Naive thymus-derived CD8-positive, alpha-beta T cell (primary cell): ENCODE data around the gene LRRC26. TPM values are rescaled to one million over a fixed set of nuclear protein-coding genes. Genes with fewer than 3 reads are reported as not detected.
A peak's percentile ranks its signal among the peaks of the same experiment; 100 is the strongest.
"Not testable (repeated sequence)": the region's sequence is repeated elsewhere in the genome, so short reads cannot be mapped to it uniquely, and the experiment has no call there.

Experiments used
- ATAC-seq, 2 donors: fragments of 150-1000 bp; cut with Tn5 transposase in 1 of 2; sonication (Bioruptor Pico), chemical (Tn5 transposase) in 1 of 2; 1 replicate in 1 of 2; 2 replicates in 1 of 2; pipeline ENCODE4 v1.10.0; 2021; ENCODE audit warnings: mild to moderate bottlenecking in 2 of 2, moderate library complexity in 2 of 2
- POLR2A ChIA-PET: fragments of 350-600 bp; sonication (Branson Sonifier 250); formaldehyde crosslinking; loops from one replicate; lab custom pipeline; 2021; ENCODE audit warnings: antibody characterized with exemption; lab: Charles Lee
- DNase-seq, 10 donors: peaks; one replicate each; pipeline versions ENCODE4 v3.0.0 to v3.0.0-alpha.2; 2020 to 2022
- H3K27ac Mint-ChIP-seq, 10 donors: one replicate each; pipeline ENCODE4 v1.8.0; 2020 to 2022; ENCODE audit warnings: mild to moderate bottlenecking in 10 of 10, mixed read lengths in 10 of 10, moderate library complexity in 4 of 10, inconsistent platforms in 1 of 10
- H3K27me3 Mint-ChIP-seq, 5 donors: one replicate each; pipeline ENCODE4 v1.8.0; 2021 to 2022; ENCODE audit warnings: mixed read lengths in 5 of 5
- H3K36me3 Mint-ChIP-seq, 3 donors: one replicate each; pipeline ENCODE4 v1.8.0; 2020 to 2022; ENCODE audit warnings: mixed read lengths in 3 of 3, mild to moderate bottlenecking in 2 of 3, inconsistent platforms in 1 of 3
- H3K4me1 Mint-ChIP-seq, 4 donors: one replicate each; pipeline ENCODE4 v1.8.0; 2021 to 2022; ENCODE audit warnings: mixed read lengths in 4 of 4
- H3K4me3 Mint-ChIP-seq, 10 donors: one replicate each; pipeline ENCODE4 v1.8.0; 2020 to 2022; ENCODE audit warnings: mild to moderate bottlenecking in 10 of 10, mixed read lengths in 10 of 10, moderate library complexity in 6 of 10, inconsistent platforms in 1 of 10
- H3K9me3 Mint-ChIP-seq, 9 donors: one replicate each; pipeline ENCODE4 v1.8.0; 2020 to 2022; ENCODE audit warnings: mixed read lengths in 9 of 9, mild to moderate bottlenecking in 3 of 9, inconsistent platforms in 1 of 9, moderate library complexity in 1 of 9
- microRNA-seq: library from miRNA; unstranded; fragments of <30 nt; microRNA quantifications from one replicate; pipeline ENCODE4 v1.2.0, GENCODE V29; 2022; ENCODE audit warnings: borderline microRNAs expressed
- polyA plus RNA-seq, 3 donors: library from polyadenylated mRNA; unstranded; fragments of 300-500 nt; fragmentation: Illumina TruSeq; gene quantifications; one replicate each; pipeline ENCODE4 v1.2.3, GENCODE V29; 2021
- total RNA-seq, 8 experiments: library from RNA in 2 of 8; stranded (reverse) in 2 of 8; gene quantifications; one replicate each; pipeline ENCODE4 v1.2.3 and lab custom pipeline; 2021 to 2026

Gene LRRC26
- total and polyA plus RNA-seq, 5 experiments from 2014 or later: not detected

- not testable (repeated sequence) for H3K9me3 Mint-ChIP-seq, H3K27me3 Mint-ChIP-seq, ATAC-seq, DNase-seq, H3K36me3 Mint-ChIP-seq
- POLR2A ChIA-PET: interaction anchor here (0.7 kb wide), 1 partner anchor 26 kb away, joined by 4 read pairs; no protein-coding TSS in a partner anchor
- peaks cover 7 to 38% (median 12%) of the 10 kb centered on the region in 4 donors for H3K4me1 Mint-ChIP-seq
- H3K4me3 Mint-ChIP-seq: peak overlapping the region in 2 of 10 donors; percentile 7 to 55
- peak overlapping the region in 2 of 10 donors; percentile 25 to 59 for H3K27ac Mint-ChIP-seq
Measured at GRCh38 chr9:137121927-137122795, 47.7 kb downstream of the LRRC26 start.

Small RNAs within 50 kb of the gene (microRNA-seq; reads per million reads assigned to microRNA genes)
- gene MIR3621: not detected

Other genes starting within 250 kb of the LRRC26 start
Only the 30 nearest of the 31 such genes appear.
- under 1 TPM in 1 of 2 experiments, not detected in 1; 0.99 TPM for gene C8G, start 224.8 kb downstream of the LRRC26 start, total RNA-seq
- 1 to 10 TPM in 1 of 3 donors, not detected in 2; 1.6 TPM for gene C8G, start 224.8 kb downstream of the LRRC26 start, polyA plus RNA-seq
- gene LCN12, start 217.8 kb downstream of the LRRC26 start, total RNA-seq: 1 to 10 TPM; 2.6 to 2.7 TPM
- gene LCN12, start 217.8 kb downstream of the LRRC26 start, polyA plus RNA-seq: not detected
- under 1 TPM in 1 of 2 experiments, not detected in 1; 0.58 TPM for gene PTGDS, start 192.5 kb downstream of the LRRC26 start, total RNA-seq
- gene PTGDS, start 192.5 kb downstream of the LRRC26 start, polyA plus RNA-seq: 1 to 10 TPM in 1 of 3 donors, under 1 TPM in 1, not detected in 1; 0.31 to 3.2 TPM
- under 1 TPM; 0.44 to 0.74 TPM for gene LCNL1, start 187.1 kb downstream of the LRRC26 start, total RNA-seq
- gene LCNL1, start 187.1 kb downstream of the LRRC26 start, polyA plus RNA-seq: not detected
- 100 to 1,000 TPM; 129 to 137 TPM for gene PAXX, start 177.6 kb downstream of the LRRC26 start, total RNA-seq
- gene PAXX, start 177.6 kb downstream of the LRRC26 start, polyA plus RNA-seq: 100 to 1,000 TPM; 104 to 119 (median 112) TPM
- 10 to 100 TPM; 11.1 to 13.5 TPM for gene CLIC3, start 173.5 kb downstream of the LRRC26 start, total RNA-seq
- 10 to 100 TPM in 2 of 3 donors, 1 to 10 TPM in 1; 7.0 to 30.2 (median 16.9) TPM for gene CLIC3, start 173.5 kb downstream of the LRRC26 start, polyA plus RNA-seq
- gene ABCA2, start 141.8 kb downstream of the LRRC26 start, total RNA-seq: 10 to 100 TPM; 37.0 to 41.5 TPM
- gene ABCA2, start 141.8 kb downstream of the LRRC26 start, polyA plus RNA-seq: 1 to 10 TPM; 3.9 to 9.4 (median 4.7) TPM
- gene FUT7, start 138.0 kb downstream of the LRRC26 start, total RNA-seq: under 1 TPM in 1 of 2 experiments, not detected in 1; 0.13 TPM
- 1 to 10 TPM; 1.2 to 1.6 (median 1.6) TPM for gene FUT7, start 138.0 kb downstream of the LRRC26 start, polyA plus RNA-seq
- 1 to 10 TPM; 2.8 to 4.3 TPM for gene NPDC1, start 123.9 kb downstream of the LRRC26 start, total RNA-seq
- 1 to 10 TPM; 2.1 to 9.3 (median 4.2) TPM for gene NPDC1, start 123.9 kb downstream of the LRRC26 start, polyA plus RNA-seq
- not detected for gene ENTPD2, start 116.0 kb downstream of the LRRC26 start, total RNA-seq
- gene ENTPD2, start 116.0 kb downstream of the LRRC26 start, polyA plus RNA-seq: not detected
- gene SAPCD2, start 99.5 kb downstream of the LRRC26 start, total RNA-seq: under 1 TPM; 0.27 to 0.44 TPM
- under 1 TPM in 2 of 3 donors, not detected in 1; 0.23 to 0.27 TPM for gene SAPCD2, start 99.5 kb downstream of the LRRC26 start, polyA plus RNA-seq
- 10 to 100 TPM; 25.2 to 28.7 TPM for gene UAP1L1, start 92.5 kb downstream of the LRRC26 start, total RNA-seq
- 1 to 10 TPM; 2.3 to 7.8 (median 2.8) TPM for gene UAP1L1, start 92.5 kb downstream of the LRRC26 start, polyA plus RNA-seq
- 10 to 100 TPM; 66.9 to 73.2 TPM for gene MAN1B1, start 83.1 kb downstream of the LRRC26 start, total RNA-seq
- 10 to 100 TPM; 30.6 to 46.6 (median 38.3) TPM for gene MAN1B1, start 83.1 kb downstream of the LRRC26 start, polyA plus RNA-seq
- gene DPP7, start 55.3 kb downstream of the LRRC26 start, total RNA-seq: 100 to 1,000 TPM; 278 to 298 TPM
- gene DPP7, start 55.3 kb downstream of the LRRC26 start, polyA plus RNA-seq: 100 to 1,000 TPM in 2 of 3 donors, 10 to 100 TPM in 1; 98.7 to 126 (median 121) TPM
- not detected for gene GRIN1, start 30.9 kb downstream of the LRRC26 start, total RNA-seq
- not detected for gene GRIN1, start 30.9 kb downstream of the LRRC26 start, polyA plus RNA-seq
- gene TMEM210, start 2.0 kb upstream of the LRRC26 start, total RNA-seq: not detected
- not detected for gene TMEM210, start 2.0 kb upstream of the LRRC26 start, polyA plus RNA-seq
- gene ANAPC2, start 18.5 kb upstream of the LRRC26 start, total RNA-seq: 100 to 1,000 TPM; 143 to 146 TPM
- 1 to 10 TPM; 3.4 to 5.9 (median 4.3) TPM for gene ANAPC2, start 18.5 kb upstream of the LRRC26 start, polyA plus RNA-seq
- gene SSNA1, start 18.6 kb upstream of the LRRC26 start, total RNA-seq: 10 to 100 TPM; 39.2 to 43.4 TPM
- gene SSNA1, start 18.6 kb upstream of the LRRC26 start, polyA plus RNA-seq: 100 to 1,000 TPM in 2 of 3 donors, 10 to 100 TPM in 1; 97.8 to 123 (median 119) TPM
- gene TPRN, start 30.7 kb upstream of the LRRC26 start, total RNA-seq: 10 to 100 TPM; 10.1 TPM
- gene TPRN, start 30.7 kb upstream of the LRRC26 start, polyA plus RNA-seq: under 1 TPM; 0.15 to 0.42 (median 0.39) TPM
- 10 to 100 TPM; 42.7 to 43.0 TPM for gene TMEM203, start 35.6 kb upstream of the LRRC26 start, total RNA-seq
- gene TMEM203, start 35.6 kb upstream of the LRRC26 start, polyA plus RNA-seq: 100 to 1,000 TPM; 128 to 163 (median 155) TPM
- gene NDOR1, start 35.6 kb upstream of the LRRC26 start, total RNA-seq: 10 to 100 TPM; 35.0 to 39.8 TPM
- gene NDOR1, start 35.6 kb upstream of the LRRC26 start, polyA plus RNA-seq: 1 to 10 TPM; 2.4 to 9.5 (median 5.7) TPM
- gene RNF208, start 52.2 kb upstream of the LRRC26 start, total RNA-seq: 1 to 10 TPM in 1 of 2 experiments, under 1 TPM in 1; 0.91 to 1.7 TPM
- not detected for gene RNF208, start 52.2 kb upstream of the LRRC26 start, polyA plus RNA-seq
- under 1 TPM; 0.30 to 0.47 TPM for gene CYSRT1, start 55.1 kb upstream of the LRRC26 start, total RNA-seq
- not detected for gene CYSRT1, start 55.1 kb upstream of the LRRC26 start, polyA plus RNA-seq
- under 1 TPM in 1 of 2 experiments, not detected in 1; 0.21 TPM for gene RNF224, start 57.5 kb upstream of the LRRC26 start, total RNA-seq
- not detected for gene RNF224, start 57.5 kb upstream of the LRRC26 start, polyA plus RNA-seq
- gene SLC34A3, start 60.9 kb upstream of the LRRC26 start, total RNA-seq: not detected
- gene SLC34A3, start 60.9 kb upstream of the LRRC26 start, polyA plus RNA-seq: not detected
- 10 to 100 TPM; 60.2 TPM for gene TUBB4B, start 71.2 kb upstream of the LRRC26 start, total RNA-seq
- 10 to 100 TPM; 10.8 to 23.4 (median 22.5) TPM for gene TUBB4B, start 71.2 kb upstream of the LRRC26 start, polyA plus RNA-seq
- not detected for gene STPG3, start 81.2 kb upstream of the LRRC26 start, total RNA-seq
- gene STPG3, start 81.2 kb upstream of the LRRC26 start, polyA plus RNA-seq: not detected
- gene NELFB, start 85.3 kb upstream of the LRRC26 start, total RNA-seq: 10 to 100 TPM; 42.4 to 45.9 TPM
- gene NELFB, start 85.3 kb upstream of the LRRC26 start, polyA plus RNA-seq: 10 to 100 TPM; 20.4 to 29.7 (median 25.0) TPM
- 1 to 10 TPM in 1 of 2 experiments, under 1 TPM in 1; 0.91 to 1.4 TPM for gene TOR4A, start 107.7 kb upstream of the LRRC26 start, total RNA-seq
- gene TOR4A, start 107.7 kb upstream of the LRRC26 start, polyA plus RNA-seq: under 1 TPM in 2 of 3 donors, not detected in 1; 0.12 to 0.15 TPM
- 1 to 10 TPM; 2.4 to 2.5 TPM for gene NRARP, start 132.2 kb upstream of the LRRC26 start, total RNA-seq
- not detected for gene NRARP, start 132.2 kb upstream of the LRRC26 start, polyA plus RNA-seq